ENCODE data around the gene HELQ.
"Not testable (repeated sequence)": the region's sequence is repeated elsewhere in the genome, so short reads cannot be mapped to it uniquely, and the experiment has no call there.

Gene HELQ

GRCh38 chr4:83455281-83456183, at the start of gene HELQ, which contains the start of gene MRPS18C:
Gene HELQ (minus strand): TSS chr4:83455823. CDS start chr4:83455693, 130 bp downstream.
Gene MRPS18C (plus strand): TSS chr4:83456058. CDS start chr4:83456078, 20 bp downstream.
- peaks cover 16 to 31% of the 10 kb centered on the region in 2 donors for H3K36me3 ChIP-seq (ENCODE audit: control insufficient read depth in 2 of 2, insufficient read depth in 2 of 2, low read length in 2 of 2)
- H3K4me1 ChIP-seq (ENCODE audit: control insufficient read depth in 2 of 2, insufficient read depth in 2 of 2, low read length in 2 of 2) = peaks cover 3 to 9% of the 10 kb centered on the region in 2 donors
- peak within 1 kb of the TSS; percentile 85 to 90 for H3K4me3 ChIP-seq (ENCODE audit: low read length in 2 of 2)
- H3K9me3 ChIP-seq (ENCODE audit: control insufficient read depth in 2 of 2, low read length in 2 of 2) = no peaks in the 10 kb centered on the region
- H3K9ac ChIP-seq (ENCODE audit: low read depth in 1 of 2, low read length in 2 of 2) = peak within 1 kb of the TSS; percentile 94 to 100
- H3K27ac ChIP-seq (ENCODE audit: low read depth in 2 of 2, low read length in 2 of 2) = peak within 1 kb of the TSS; percentile 97 to 98
- H3K27me3 ChIP-seq (ENCODE audit: control insufficient read depth in 2 of 2, insufficient read depth in 2 of 2, low read length in 2 of 2) = no peaks in the 10 kb centered on the region

GRCh38 chr4:83504996-83505395, 49.4 kb upstream of the HELQ start:
- Histone ChIP-seq H3K36me3 (ENCODE audit: control insufficient read depth in 2 of 2, insufficient read depth in 2 of 2, low read length in 2 of 2) (no peaks in the 10 kb centered on the region), H3K27me3 (ENCODE audit: control insufficient read depth in 2 of 2, insufficient read depth in 2 of 2, low read length in 2 of 2) (no peaks in the 10 kb centered on the region), H3K9me3 (ENCODE audit: control insufficient read depth in 2 of 2, low read length in 2 of 2) (no peaks in the 10 kb centered on the region), H3K27ac (ENCODE audit: low read depth in 2 of 2, low read length in 2 of 2) (no peak overlapping the region), H3K4me3 (ENCODE audit: low read length in 2 of 2) (no peak overlapping the region), H3K9ac (ENCODE audit: low read depth in 1 of 2, low read length in 2 of 2) (no peak overlapping the region), H3K4me1 (ENCODE audit: control insufficient read depth in 2 of 2, insufficient read depth in 2 of 2, low read length in 2 of 2) (no peaks in the 10 kb centered on the region)

- Histone ChIP-seq H3K4me1 (ENCODE audit: control insufficient read depth in 2 of 2, insufficient read depth in 2 of 2, low read length in 2 of 2) (no peaks in the 10 kb centered on the region), H3K36me3 (ENCODE audit: control insufficient read depth in 2 of 2, insufficient read depth in 2 of 2, low read length in 2 of 2) (no peaks in the 10 kb centered on the region), H3K4me3 (ENCODE audit: low read length in 2 of 2) (no peak overlapping the region), H3K27me3 (ENCODE audit: control insufficient read depth in 2 of 2, insufficient read depth in 2 of 2, low read length in 2 of 2) (no peaks in the 10 kb centered on the region), H3K9me3 (ENCODE audit: control insufficient read depth in 2 of 2, low read length in 2 of 2) (no peaks in the 10 kb centered on the region), H3K9ac (ENCODE audit: low read depth in 1 of 2, low read length in 2 of 2) (no peak overlapping the region), H3K27ac (ENCODE audit: low read depth in 2 of 2, low read length in 2 of 2) (no peak overlapping the region)
These were observed 48.9 kb upstream of the HELQ start for GRCh38 chr4:83504503-83504902.

GRCh38 chr4:83503974-83504373, 48.4 kb upstream of the HELQ start:
- H3K4me1 ChIP-seq (ENCODE audit: control insufficient read depth in 2 of 2, insufficient read depth in 2 of 2, low read length in 2 of 2) = no peaks in the 10 kb centered on the region
- no peaks in the 10 kb centered on the region for H3K27me3 ChIP-seq (ENCODE audit: control insufficient read depth in 2 of 2, insufficient read depth in 2 of 2, low read length in 2 of 2)
- H3K27ac ChIP-seq (ENCODE audit: low read depth in 2 of 2, low read length in 2 of 2) = no peak overlapping the region
- H3K4me3 ChIP-seq (ENCODE audit: low read length in 2 of 2) = no peak overlapping the region
- no peak overlapping the region for H3K9ac ChIP-seq (ENCODE audit: low read depth in 1 of 2, low read length in 2 of 2)
- H3K36me3 ChIP-seq (ENCODE audit: control insufficient read depth in 2 of 2, insufficient read depth in 2 of 2, low read length in 2 of 2) = no peaks in the 10 kb centered on the region
- no peaks in the 10 kb centered on the region for H3K9me3 ChIP-seq (ENCODE audit: control insufficient read depth in 2 of 2, low read length in 2 of 2)

- not testable (repeated sequence) for H3K36me3 ChIP-seq (ENCODE audit: control insufficient read depth in 2 of 2, insufficient read depth in 2 of 2, low read length in 2 of 2); H3K9ac ChIP-seq (ENCODE audit: low read depth in 1 of 2, low read length in 2 of 2); H3K4me1 ChIP-seq (ENCODE audit: control insufficient read depth in 2 of 2, insufficient read depth in 2 of 2, low read length in 2 of 2); H3K27ac ChIP-seq (ENCODE audit: low read depth in 2 of 2, low read length in 2 of 2); H3K4me3 ChIP-seq (ENCODE audit: low read length in 2 of 2); H3K9me3 ChIP-seq (ENCODE audit: control insufficient read depth in 2 of 2, low read length in 2 of 2); H3K27me3 ChIP-seq (ENCODE audit: control insufficient read depth in 2 of 2, insufficient read depth in 2 of 2, low read length in 2 of 2)
These were observed 46.0 kb upstream of the HELQ start for GRCh38 chr4:83501671-83502070.

- Histone ChIP-seq H3K4me3 (ENCODE audit: low read length in 2 of 2) (no peak overlapping the region), H3K36me3 (ENCODE audit: control insufficient read depth in 2 of 2, insufficient read depth in 2 of 2, low read length in 2 of 2) (no peaks in the 10 kb centered on the region), H3K9ac (ENCODE audit: low read depth in 1 of 2, low read length in 2 of 2) (no peak overlapping the region), H3K9me3 (ENCODE audit: control insufficient read depth in 2 of 2, low read length in 2 of 2) (no peaks in the 10 kb centered on the region), H3K4me1 (ENCODE audit: control insufficient read depth in 2 of 2, insufficient read depth in 2 of 2, low read length in 2 of 2) (no peaks in the 10 kb centered on the region), H3K27me3 (ENCODE audit: control insufficient read depth in 2 of 2, insufficient read depth in 2 of 2, low read length in 2 of 2) (no peaks in the 10 kb centered on the region), H3K27ac (ENCODE audit: low read depth in 2 of 2, low read length in 2 of 2) (no peak overlapping the region)
These were observed 42.6 kb upstream of the HELQ start for GRCh38 chr4:83498187-83498586.

- H3K4me1 ChIP-seq (ENCODE audit: control insufficient read depth in 2 of 2, insufficient read depth in 2 of 2, low read length in 2 of 2); H3K9me3 ChIP-seq (ENCODE audit: control insufficient read depth in 2 of 2, low read length in 2 of 2); H3K36me3 ChIP-seq (ENCODE audit: control insufficient read depth in 2 of 2, insufficient read depth in 2 of 2, low read length in 2 of 2); H3K4me3 ChIP-seq (ENCODE audit: low read length in 2 of 2); H3K27ac ChIP-seq (ENCODE audit: low read depth in 2 of 2, low read length in 2 of 2); H3K9ac ChIP-seq (ENCODE audit: low read depth in 1 of 2, low read length in 2 of 2); H3K27me3 ChIP-seq (ENCODE audit: control insufficient read depth in 2 of 2, insufficient read depth in 2 of 2, low read length in 2 of 2): not testable (repeated sequence)
These were observed 40.7 kb upstream of the HELQ start for GRCh38 chr4:83496085-83496917.

GRCh38 chr4:83490876-83491450, 35.3 kb upstream of the HELQ start:
- Histone ChIP-seq H3K27ac (ENCODE audit: low read depth in 2 of 2, low read length in 2 of 2) (no peak overlapping the region), H3K4me3 (ENCODE audit: low read length in 2 of 2) (no peak overlapping the region), H3K36me3 (ENCODE audit: control insufficient read depth in 2 of 2, insufficient read depth in 2 of 2, low read length in 2 of 2) (no peaks in the 10 kb centered on the region), H3K4me1 (ENCODE audit: control insufficient read depth in 2 of 2, insufficient read depth in 2 of 2, low read length in 2 of 2) (no peaks in the 10 kb centered on the region), H3K9ac (ENCODE audit: low read depth in 1 of 2, low read length in 2 of 2) (no peak overlapping the region), H3K9me3 (ENCODE audit: control insufficient read depth in 2 of 2, low read length in 2 of 2) (no peaks in the 10 kb centered on the region), H3K27me3 (ENCODE audit: control insufficient read depth in 2 of 2, insufficient read depth in 2 of 2, low read length in 2 of 2) (no peaks in the 10 kb centered on the region)

- Histone ChIP-seq H3K36me3 (ENCODE audit: control insufficient read depth in 2 of 2, insufficient read depth in 2 of 2, low read length in 2 of 2) (no peaks in the 10 kb centered on the region), H3K9ac (ENCODE audit: low read depth in 1 of 2, low read length in 2 of 2) (no peak overlapping the region), H3K4me3 (ENCODE audit: low read length in 2 of 2) (no peak overlapping the region), H3K9me3 (ENCODE audit: control insufficient read depth in 2 of 2, low read length in 2 of 2) (no peaks in the 10 kb centered on the region), H3K27ac (ENCODE audit: low read depth in 2 of 2, low read length in 2 of 2) (no peak overlapping the region), H3K27me3 (ENCODE audit: control insufficient read depth in 2 of 2, insufficient read depth in 2 of 2, low read length in 2 of 2) (no peaks in the 10 kb centered on the region), H3K4me1 (ENCODE audit: control insufficient read depth in 2 of 2, insufficient read depth in 2 of 2, low read length in 2 of 2) (peaks cover 3 to 7% of the 10 kb centered on the region in 2 donors)
These were observed 34.2 kb upstream of the HELQ start for GRCh38 chr4:83489711-83490326.
